Tibial nerve (tissue), 3 donors: ENCODE results near the gene INSM1.

Experiments
- CTCF ChIP-seq, 5 experiments: fragments of 200-600 bp in 3 of 5; fragments of 450-650 bp in 2 of 5; sonication (generic) in 3 of 5; IDR thresholded peaks; one replicate each; pipeline ENCODE4 v1.5.1; 2016 to 2019; ENCODE audit warnings: antibody characterized with exemption in 5 of 5, mild to moderate bottlenecking in 3 of 5, moderate library complexity in 2 of 5
- POLR2A ChIP-seq, 2 donors: fragments of 450-650 bp; IDR thresholded peaks; one replicate each; pipeline ENCODE4 v1.6.1; 2017; ENCODE audit warnings: antibody characterized with exemption in 2 of 2, mild to moderate bottlenecking in 2 of 2, moderate library complexity in 2 of 2

GRCh38 chr20:20364593-20365479 is 3.1 kb upstream of the INSM1 start:
- TF ChIP-seq CTCF (IDR thresholded peaks at IDR 0.05), result no peak
- TF ChIP-seq POLR2A (IDR thresholded peaks at IDR 0.05), result no peak
